ENCODE results near the gene GAB1. TPM values are rescaled to one million over a fixed set of nuclear protein-coding genes. Genes with fewer than 3 reads are reported as not detected.

Gene GAB1
- total and polyA plus RNA-seq, 5 experiments from 2014 or later = 0.63 to 1.1 TPM; not detected in 3

- no peaks in the 10 kb centered on the region for H3K9me3 Mint-ChIP-seq
- peak overlapping the region in 1 of 10 donors; percentile 10 for H3K27ac Mint-ChIP-seq
- DNase-seq = no peak
Observed at GRCh38 chr4:143355540-143356217, 19.0 kb downstream of the GAB1 start.

DNA sequence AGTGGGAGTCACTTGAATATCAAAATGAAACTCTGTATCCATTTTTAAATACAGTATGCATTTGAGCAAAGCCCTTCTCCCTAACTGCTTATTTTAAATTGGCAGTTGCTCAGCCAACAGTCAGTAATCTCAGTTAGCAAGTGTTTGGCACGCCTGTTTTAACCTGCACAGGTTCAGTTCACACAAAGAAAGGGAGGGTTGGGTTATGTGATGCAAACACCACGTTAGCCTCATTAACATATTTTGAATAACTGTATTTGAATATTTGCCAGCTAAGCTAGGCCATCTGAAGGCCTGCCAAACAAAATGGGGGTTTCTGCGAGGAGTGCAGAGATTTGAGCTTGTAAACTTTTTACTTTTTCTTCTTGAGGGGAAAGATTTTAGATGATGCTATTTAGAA is 19.8 kb downstream of the GAB1 start:
- Mint-ChIP-seq H3K4me1 (peaks cover 13 to 54% (median 15%) of the 10 kb centered on the region in 4 donors), H3K4me3 (no peak overlapping the region), H3K27ac (peak overlapping the region in 1 of 10 donors; percentile 57), H3K36me3 (no peaks in the 10 kb centered on the region), H3K9me3 (no peaks in the 10 kb centered on the region), H3K27me3 (peaks cover 0 to 3% (median 0%) of the 10 kb centered on the region in 5 donors)
- POLR2A ChIA-PET = no interaction called here
- DNase-seq (no peak), ATAC-seq (no peak)

More at GRCh38 chr4:143355540-143356217, 19.0 kb downstream of the GAB1 start:
- peaks cover 0 to 5% (median 0%) of the 10 kb centered on the region in 5 donors for H3K27me3 Mint-ChIP-seq
- POLR2A ChIA-PET = no interaction called here
- no peaks in the 10 kb centered on the region for H3K36me3 Mint-ChIP-seq
- H3K4me3 Mint-ChIP-seq = no peak overlapping the region
- no peak for ATAC-seq
- peaks cover 13 to 54% (median 15%) of the 10 kb centered on the region in 4 donors for H3K4me1 Mint-ChIP-seq

DNA sequence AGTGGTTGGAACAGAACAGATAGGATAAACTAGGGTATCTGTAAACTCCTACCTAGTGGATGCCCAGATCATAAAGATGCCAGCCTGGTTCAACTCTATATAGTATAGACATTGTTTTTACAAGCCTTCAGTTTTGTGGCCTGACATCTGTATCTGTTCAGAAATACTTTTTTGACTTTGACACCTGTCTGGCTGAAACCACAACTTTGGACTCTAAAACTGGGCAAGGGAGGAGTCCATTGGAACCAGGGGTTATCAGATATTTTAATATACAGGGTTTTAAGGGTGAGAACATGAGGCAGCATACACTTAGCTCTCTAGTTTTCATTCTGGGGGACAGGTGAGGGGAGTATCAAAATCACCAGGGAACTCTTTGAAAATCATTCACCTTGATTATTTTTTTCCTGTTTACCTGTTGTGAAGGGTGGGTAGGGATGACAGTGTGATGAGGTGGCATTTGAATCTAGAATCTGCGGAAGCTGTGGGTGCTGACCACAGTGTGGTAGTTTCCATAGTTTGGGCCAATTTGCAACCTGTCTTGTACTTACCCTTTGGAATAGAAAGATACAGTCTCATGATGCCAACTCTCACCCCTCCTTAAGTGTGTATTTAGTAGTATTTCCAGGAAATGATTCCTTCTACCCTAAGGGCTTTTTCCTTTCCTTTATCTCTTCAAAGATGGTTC is 20.6 kb downstream of the GAB1 start:
- peak overlapping the region in 2 of 10 donors; percentile 2 to 57 for H3K27ac Mint-ChIP-seq

GRCh38 chr4:143358419-143358818 is 21.7 kb downstream of the GAB1 start:
- no peak for DNase-seq
- Mint-ChIP-seq H3K36me3 (no peaks in the 10 kb centered on the region), H3K4me1 (peaks cover 13 to 66% (median 15%) of the 10 kb centered on the region in 4 donors), H3K27ac (peak overlapping the region in 1 of 10 donors; percentile 84), H3K4me3 (peak overlapping the region in 6 of 10 donors; percentile 27 to 83 (median 65)), H3K9me3 (no peaks in the 10 kb centered on the region), H3K27me3 (no peaks in the 10 kb centered on the region)
- POLR2A ChIA-PET = no interaction called here
- no peak for ATAC-seq

More for the DNA sequence above, 20.6 kb downstream of the GAB1 start:
- Mint-ChIP-seq H3K27me3 (no peaks in the 10 kb centered on the region), H3K4me3 (no peak overlapping the region), H3K4me1 (peaks cover 13 to 56% (median 15%) of the 10 kb centered on the region in 4 donors), H3K36me3 (no peaks in the 10 kb centered on the region), H3K9me3 (no peaks in the 10 kb centered on the region)
- DNase-seq (no peak), ATAC-seq (no peak)
- POLR2A ChIA-PET = no interaction called here

DNA sequence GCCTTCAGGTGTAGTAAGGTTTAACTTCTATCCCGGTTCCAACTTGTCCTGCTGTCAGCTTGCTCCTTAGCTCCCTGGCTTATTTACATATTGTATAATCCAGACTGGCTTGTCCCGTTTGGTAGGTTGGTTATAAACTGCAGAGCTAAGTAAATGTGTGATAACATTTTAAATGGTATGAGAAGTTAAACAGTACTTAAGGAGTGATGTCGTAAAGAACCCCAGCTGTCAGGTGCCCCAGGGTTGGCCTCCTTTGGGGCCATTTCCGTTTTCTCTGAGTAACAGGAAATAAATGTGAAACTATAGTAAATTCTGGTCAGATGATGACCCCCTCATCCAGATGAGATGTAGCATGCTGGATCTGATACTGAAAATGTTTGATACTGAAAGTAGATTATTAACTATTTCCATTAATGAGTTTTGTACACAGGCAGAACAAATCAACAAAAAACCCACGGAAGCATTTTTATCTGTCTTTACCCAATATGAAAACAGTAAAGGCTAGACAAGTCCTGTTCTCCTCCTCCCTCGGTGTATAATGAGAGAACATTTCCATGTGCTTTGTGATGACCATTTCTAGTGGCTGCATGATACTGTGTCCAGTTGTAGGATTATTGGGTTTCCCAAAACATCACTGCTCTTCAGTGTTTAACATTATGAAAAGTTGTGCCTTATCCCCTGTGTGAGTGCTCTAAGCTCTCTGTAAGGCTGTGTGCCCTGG is 22.4 kb downstream of the GAB1 start:
- no peaks in the 10 kb centered on the region for H3K27me3 Mint-ChIP-seq
- H3K4me3 Mint-ChIP-seq = peak overlapping the region; percentile 26 to 83 (median 60)
- DNase-seq (peak in 3 of 10 donors; percentile 8 to 20 (median 18)), ATAC-seq (peak; percentile 56 to 81)
- peak overlapping the region in 7 of 10 donors; percentile 23 to 84 (median 61) for H3K27ac Mint-ChIP-seq
- no peaks in the 10 kb centered on the region for H3K9me3 Mint-ChIP-seq
- no peaks in the 10 kb centered on the region for H3K36me3 Mint-ChIP-seq
- POLR2A ChIA-PET = no interaction called here
- peaks cover 13 to 66% (median 15%) of the 10 kb centered on the region in 4 donors for H3K4me1 Mint-ChIP-seq

DNA sequence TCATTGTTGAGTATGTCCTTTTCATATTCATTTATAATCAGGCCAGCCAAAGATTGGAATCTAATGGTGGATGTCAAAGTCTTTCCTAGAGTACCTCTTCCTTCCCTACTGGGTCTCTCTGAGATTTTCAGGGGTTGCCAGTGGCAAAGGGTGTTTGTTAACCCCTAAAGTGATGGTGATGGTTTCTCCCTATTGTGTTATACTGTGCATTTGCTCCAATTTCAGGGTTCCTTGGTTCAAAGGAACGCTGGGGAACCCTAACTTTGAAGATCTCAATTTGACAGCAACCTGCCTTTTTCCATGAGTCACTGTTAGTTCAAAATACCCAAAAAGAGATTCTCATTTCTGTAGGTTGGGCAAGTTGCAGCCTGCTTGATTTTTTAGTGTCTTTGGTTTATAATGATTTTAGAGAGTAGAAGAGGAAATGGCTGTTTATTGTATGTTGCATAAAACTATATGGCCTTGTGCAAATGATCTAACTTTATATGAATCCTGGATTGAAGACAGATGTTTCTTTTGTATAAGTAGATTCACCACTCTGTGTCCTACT is 23.0 kb downstream of the GAB1 start:
- POLR2A ChIA-PET = no interaction called here
- DNase-seq = no peak
- Mint-ChIP-seq H3K4me1 (peaks cover 13 to 65% (median 15%) of the 10 kb centered on the region in 4 donors), H3K4me3 (peak overlapping the region in 8 of 10 donors; percentile 45 to 83 (median 60)), H3K27ac (peak overlapping the region in 7 of 10 donors; percentile 10 to 84 (median 61)), H3K27me3 (no peaks in the 10 kb centered on the region), H3K36me3 (no peaks in the 10 kb centered on the region), H3K9me3 (no peaks in the 10 kb centered on the region)
- ATAC-seq = no peak

DNA sequence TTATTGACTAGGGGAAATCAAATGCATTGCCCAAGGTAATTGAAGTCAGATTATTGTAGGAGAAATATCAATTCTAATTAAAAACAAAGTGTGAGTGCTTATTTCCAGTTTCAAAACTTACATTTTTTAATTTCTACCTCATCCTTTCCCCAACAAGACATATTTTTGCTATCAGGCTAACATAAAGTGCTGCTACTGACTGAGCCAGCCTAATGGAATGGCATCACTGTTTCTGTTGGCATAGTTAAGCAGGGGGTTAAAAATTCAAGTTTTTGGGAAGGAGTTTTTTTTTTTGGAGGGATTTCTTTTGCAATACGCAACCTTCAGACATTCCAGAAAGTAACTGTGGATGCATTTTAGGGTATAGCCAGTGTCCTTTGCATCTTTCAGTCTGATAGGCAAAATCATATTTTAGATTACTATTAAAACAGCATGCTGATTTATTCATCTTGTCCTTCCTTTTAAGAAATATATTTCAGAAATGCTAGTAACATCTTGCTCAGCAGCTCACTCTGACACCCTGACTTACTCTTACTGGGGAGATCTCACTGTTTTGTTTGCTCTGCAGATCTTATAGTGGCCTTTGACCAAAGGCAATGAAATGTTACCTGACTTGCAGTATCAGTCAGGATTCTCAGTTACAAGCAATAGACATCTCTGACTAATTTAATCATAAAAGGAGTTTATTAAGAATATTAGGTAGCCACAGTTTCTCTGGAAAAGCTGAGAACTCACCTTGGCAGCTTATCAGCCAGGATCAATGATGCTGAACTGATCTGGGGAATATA is 24.4 kb downstream of the GAB1 start:
- ATAC-seq (no peak), DNase-seq (no peak)
- H3K36me3 Mint-ChIP-seq = no peaks in the 10 kb centered on the region
- H3K27ac Mint-ChIP-seq = peak overlapping the region in 1 of 10 donors; percentile 33
- no peaks in the 10 kb centered on the region for H3K27me3 Mint-ChIP-seq
- peaks cover 0 to 5% (median 0%) of the 10 kb centered on the region in 9 donors for H3K9me3 Mint-ChIP-seq
- H3K4me3 Mint-ChIP-seq = no peak overlapping the region
- H3K4me1 Mint-ChIP-seq = peaks cover 13 to 56% (median 15%) of the 10 kb centered on the region in 4 donors
- POLR2A ChIA-PET = no interaction called here

DNA sequence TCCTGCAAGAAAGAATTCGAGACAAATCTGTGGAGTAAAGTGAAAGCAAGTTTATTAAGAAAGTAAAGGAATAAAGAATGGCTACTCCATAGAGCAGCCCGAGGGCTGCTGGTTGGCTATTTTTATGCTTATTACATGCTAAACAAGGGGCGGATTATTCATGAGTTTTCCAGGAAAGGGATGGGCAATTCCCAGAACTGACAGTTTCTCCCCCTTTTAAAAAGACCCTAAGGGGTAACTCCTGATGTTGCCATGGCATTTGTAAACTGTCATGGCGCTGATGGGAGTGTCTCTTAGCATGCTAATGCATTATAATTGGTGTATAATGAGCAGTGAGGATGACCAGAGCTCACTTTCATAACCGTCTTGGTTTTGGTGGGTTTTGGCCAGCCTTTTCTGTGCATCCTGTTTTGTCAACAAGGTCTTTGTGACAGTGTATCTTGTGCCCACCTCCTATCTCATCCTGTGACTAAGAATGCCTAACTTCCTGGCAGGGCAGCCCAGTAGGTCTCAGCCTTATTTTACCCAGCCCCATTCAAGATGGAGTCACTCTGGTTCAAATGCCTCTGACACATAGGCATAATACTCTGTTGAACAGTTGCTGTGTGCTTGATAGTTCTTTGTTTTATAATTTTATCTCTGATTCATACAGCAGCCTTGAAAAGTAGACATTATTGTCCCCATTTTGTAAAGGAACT is 25.8 kb downstream of the GAB1 start:
- ATAC-seq = no peak

DNA sequence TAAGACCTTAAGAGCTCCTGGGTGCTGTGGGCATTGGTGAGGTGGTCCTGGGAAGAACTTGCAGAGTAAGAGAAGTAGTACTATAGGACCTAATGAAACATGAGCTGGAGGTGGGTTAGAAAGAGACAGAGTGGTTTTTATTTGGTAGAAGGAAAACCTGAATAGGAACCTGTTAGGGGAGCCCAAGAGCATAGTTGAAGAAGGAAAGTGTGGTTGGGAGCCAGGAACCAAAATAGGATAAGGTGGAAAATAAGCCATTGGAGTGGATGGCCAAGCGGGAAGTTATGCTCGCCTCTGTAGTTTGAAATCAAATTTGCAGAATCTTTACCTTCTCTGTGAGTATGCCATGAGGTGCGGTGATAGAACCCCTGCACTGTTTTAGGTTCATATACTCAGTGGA is 26.7 kb downstream of the GAB1 start:
- ATAC-seq (no peak), DNase-seq (no peak)
- POLR2A ChIA-PET = no interaction called here
- H3K36me3 Mint-ChIP-seq = no peaks in the 10 kb centered on the region
- H3K4me3 Mint-ChIP-seq = no peak overlapping the region
- no peak overlapping the region for H3K27ac Mint-ChIP-seq
- H3K4me1 Mint-ChIP-seq = peaks cover 13 to 39% (median 15%) of the 10 kb centered on the region in 4 donors
- H3K9me3 Mint-ChIP-seq = peaks cover 0 to 5% (median 0%) of the 10 kb centered on the region in 9 donors
- no peaks in the 10 kb centered on the region for H3K27me3 Mint-ChIP-seq

More for the DNA sequence above, 25.8 kb downstream of the GAB1 start:
- Mint-ChIP-seq H3K27me3 (no peaks in the 10 kb centered on the region), H3K4me1 (peaks cover 13 to 43% (median 15%) of the 10 kb centered on the region in 4 donors), H3K36me3 (no peaks in the 10 kb centered on the region), H3K9me3 (peaks cover 0 to 5% (median 0%) of the 10 kb centered on the region in 9 donors), H3K27ac (peak overlapping the region in 1 of 10 donors; percentile 19), H3K4me3 (no peak overlapping the region)
- POLR2A ChIA-PET = no interaction called here
- DNase-seq = no peak

DNA sequence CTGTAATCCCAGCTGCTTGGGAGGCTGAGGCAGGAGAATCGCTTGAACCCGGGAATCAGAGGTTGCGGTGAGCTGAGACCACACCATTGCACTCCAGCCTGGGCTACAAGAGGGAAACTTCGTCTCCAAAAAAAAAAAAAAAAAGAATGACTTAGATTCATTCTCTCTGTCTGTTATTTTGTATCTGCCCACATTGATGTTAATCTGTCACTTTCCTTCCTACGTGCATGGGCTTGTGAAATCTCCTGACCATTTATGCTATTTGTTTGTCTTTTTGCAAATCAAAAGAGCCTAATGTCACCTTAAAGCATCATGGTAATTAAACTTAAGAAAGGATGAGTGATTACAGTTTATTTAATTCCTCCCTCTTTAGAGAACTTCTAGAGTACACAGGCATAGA is 27.4 kb downstream of the GAB1 start:
- ATAC-seq (no peak), DNase-seq (no peak)
- POLR2A ChIA-PET = no interaction called here
- H3K9me3 Mint-ChIP-seq = peaks cover 0 to 5% (median 0%) of the 10 kb centered on the region in 9 donors
- H3K27me3 Mint-ChIP-seq = no peaks in the 10 kb centered on the region
- H3K4me3 Mint-ChIP-seq = no peak overlapping the region
- H3K36me3 Mint-ChIP-seq = no peaks in the 10 kb centered on the region
- H3K4me1 Mint-ChIP-seq = peaks cover 8 to 32% (median 10%) of the 10 kb centered on the region in 4 donors
- H3K27ac Mint-ChIP-seq = no peak overlapping the region

DNA sequence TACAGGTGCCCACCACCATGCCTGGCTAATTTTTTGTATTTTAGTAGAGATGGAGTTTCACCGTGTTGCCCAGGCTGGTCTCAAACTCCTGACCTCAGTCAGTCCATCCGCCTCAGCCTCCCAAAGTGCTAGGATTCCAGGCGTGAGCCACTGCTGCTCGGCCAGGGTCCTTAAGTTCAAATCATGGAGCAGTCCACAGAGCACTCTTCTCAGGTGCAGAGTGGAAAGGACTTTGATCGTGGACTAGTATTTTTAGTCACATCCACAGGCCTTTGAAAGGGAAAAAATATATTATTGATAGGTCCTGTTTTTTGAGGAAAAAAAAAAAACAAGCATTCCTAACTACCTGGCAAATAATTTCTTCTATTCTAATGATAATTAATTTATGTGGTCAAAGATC is 31.2 kb downstream of the GAB1 start:
- Mint-ChIP-seq H3K4me3 (no peak overlapping the region), H3K4me1 (peaks cover 0 to 28% (median 0%) of the 10 kb centered on the region in 4 donors), H3K27me3 (peaks cover 0 to 1% (median 0%) of the 10 kb centered on the region in 5 donors), H3K27ac (no peak overlapping the region), H3K36me3 (peaks cover 0 to 9% (median 5%) of the 10 kb centered on the region in 3 donors), H3K9me3 (peaks cover 0 to 13% (median 1%) of the 10 kb centered on the region in 9 donors)
- no peak for DNase-seq
- no peak for ATAC-seq
- POLR2A ChIA-PET = no interaction called here

Measured in naive thymus-derived CD8-positive, alpha-beta T cell (primary cell).